Natural killer cell (primary cell): ENCODE data around the gene BMP6. TPM values are rescaled to one million over a fixed set of nuclear protein-coding genes. Genes with fewer than 3 reads are reported as not detected.

Source experiments
- ATAC-seq, 3 donors: fragments of 150-1000 bp in 2 of 3; fragments of 200-7000 bp in 1 of 3; cut with Tn5 transposase; 1 replicate in 1 of 3; 2 replicates in 2 of 3; pipeline ENCODE4 v1.10.0; 2021; ENCODE audit warnings: mild to moderate bottlenecking in 2 of 3, moderate library complexity in 2 of 3
- DNase-seq, 2 donors: peaks; one replicate each; pipeline versions ENCODE4 v3.0.0 to v3.0.0-alpha.2; 2013 to 2021; ENCODE audit warnings: mixed read lengths in 1 of 2
- H3K27ac ChIP-seq: one replicate; pipeline ENCODE4 v1.5.1; 2013; ENCODE audit warnings: mild to moderate bottlenecking, low read length
- H3K27me3 ChIP-seq: one replicate; pipeline ENCODE4 v1.6.1; 2013; ENCODE audit warnings: low read length; ENCODE audit not compliant: control insufficient read depth, insufficient read depth
- H3K36me3 ChIP-seq: one replicate; pipeline ENCODE4 v1.6.1; 2013; ENCODE audit warnings: low read length; ENCODE audit not compliant: control insufficient read depth, insufficient read depth
- H3K4me1 ChIP-seq: one replicate; pipeline ENCODE4 v1.6.1; 2013; ENCODE audit warnings: low read length; ENCODE audit not compliant: control insufficient read depth, insufficient read depth
- H3K4me3 ChIP-seq: one replicate; pipeline ENCODE4 v1.5.1; 2013; ENCODE audit warnings: low read length
- H3K9me3 ChIP-seq: one replicate; pipeline ENCODE4 v1.6.1; 2013; ENCODE audit warnings: low read length; ENCODE audit not compliant: control insufficient read depth, insufficient read depth
- H3K27ac Mint-ChIP-seq, 2 donors: one replicate each; pipeline ENCODE4 v1.8.0; 2022; ENCODE audit warnings: mild to moderate bottlenecking in 2 of 2, mixed read lengths in 2 of 2, moderate library complexity in 1 of 2
- H3K27me3 Mint-ChIP-seq, 2 donors: one replicate each; pipeline ENCODE4 v1.8.0; 2022; ENCODE audit warnings: low read depth in 2 of 2, mixed read lengths in 2 of 2
- H3K36me3 Mint-ChIP-seq: one replicate; pipeline ENCODE4 v1.8.0; 2022; ENCODE audit warnings: mixed read lengths
- H3K4me1 Mint-ChIP-seq, 2 donors: one replicate each; pipeline ENCODE4 v1.8.0; 2022; ENCODE audit warnings: mixed read lengths in 2 of 2
- H3K4me3 Mint-ChIP-seq: one replicate; pipeline ENCODE4 v1.8.0; 2022; ENCODE audit warnings: mild to moderate bottlenecking, moderate library complexity, mixed read lengths
- H3K9me3 Mint-ChIP-seq, 2 donors: one replicate each; pipeline ENCODE4 v1.8.0; 2022; ENCODE audit warnings: mixed read lengths in 2 of 2
- WGBS: methylation state at CpG from one replicate; pipeline ENCODE4 v1.1.7; 2013; ENCODE audit warnings: missing lambda C conversion rate; ENCODE audit not compliant: insufficient coverage; 5-methylcytosine and 5-hydroxymethylcytosine counted together
- intact Hi-C: fragments of 100-400 bp; cut with micrococcal nuclease; formaldehyde crosslinking; loops from one replicate; pipeline ENCODE4 v1.14.2; 2022
- total RNA-seq, 4 donors: library from RNA; stranded (reverse); fragments of 120-200 nt in 1 of 4; gene quantifications; one replicate each; pipeline versions ENCODE4 v1.2.3 to v1.2.4, GENCODE V29; 2013 to 2022
- TF ChIP-seq, protein P1 (sequence below): fragments of 200-600 bp; IDR thresholded peaks from one replicate; pipeline ENCODE4 v1.8.0; 2022; ENCODE audit warnings: antibody characterized with exemption

BMP6 gene
- total RNA-seq, 3 donors from 2014 or later (not counting 1 experiment from before 2014, with no cell fraction given): 0.25 to 2.6 (median 0.73) TPM

DNA sequence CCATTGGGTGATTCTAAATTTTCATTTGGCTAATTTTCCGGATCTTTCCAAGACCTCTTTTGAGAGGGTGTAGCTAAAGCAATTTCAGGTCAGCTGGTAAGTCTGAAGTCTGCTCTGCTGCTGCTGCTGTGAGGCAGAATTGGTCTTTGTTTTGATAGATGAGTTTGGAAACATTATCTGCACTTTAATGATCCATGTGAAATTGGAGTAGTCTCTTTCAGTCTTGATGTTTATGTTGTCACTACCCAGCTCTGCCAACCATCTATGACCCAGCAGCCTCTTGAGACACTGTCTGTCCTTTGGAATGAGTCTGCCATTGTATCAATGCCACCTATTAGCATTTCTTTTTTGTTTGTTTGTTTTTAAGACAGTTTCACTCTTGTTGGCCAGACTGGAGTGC is 140.6 kb downstream of the BMP6 start:
- TF ChIP-seq, protein P1, sequence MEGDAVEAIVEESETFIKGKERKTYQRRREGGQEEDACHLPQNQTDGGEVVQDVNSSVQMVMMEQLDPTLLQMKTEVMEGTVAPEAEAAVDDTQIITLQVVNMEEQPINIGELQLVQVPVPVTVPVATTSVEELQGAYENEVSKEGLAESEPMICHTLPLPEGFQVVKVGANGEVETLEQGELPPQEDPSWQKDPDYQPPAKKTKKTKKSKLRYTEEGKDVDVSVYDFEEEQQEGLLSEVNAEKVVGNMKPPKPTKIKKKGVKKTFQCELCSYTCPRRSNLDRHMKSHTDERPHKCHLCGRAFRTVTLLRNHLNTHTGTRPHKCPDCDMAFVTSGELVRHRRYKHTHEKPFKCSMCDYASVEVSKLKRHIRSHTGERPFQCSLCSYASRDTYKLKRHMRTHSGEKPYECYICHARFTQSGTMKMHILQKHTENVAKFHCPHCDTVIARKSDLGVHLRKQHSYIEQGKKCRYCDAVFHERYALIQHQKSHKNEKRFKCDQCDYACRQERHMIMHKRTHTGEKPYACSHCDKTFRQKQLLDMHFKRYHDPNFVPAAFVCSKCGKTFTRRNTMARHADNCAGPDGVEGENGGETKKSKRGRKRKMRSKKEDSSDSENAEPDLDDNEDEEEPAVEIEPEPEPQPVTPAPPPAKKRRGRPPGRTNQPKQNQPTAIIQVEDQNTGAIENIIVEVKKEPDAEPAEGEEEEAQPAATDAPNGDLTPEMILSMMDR: no peak
- no peaks in the 10 kb centered on the region for H3K9me3 Mint-ChIP-seq
- DNase-seq (no peak), ATAC-seq (no peak)
- no peaks in the 10 kb centered on the region for H3K9me3 ChIP-seq
- H3K27me3 Mint-ChIP-seq: peaks cover 2 to 6% of the 10 kb centered on the region in 2 donors
- H3K27ac ChIP-seq: no peak overlapping the region
- no peaks in the 10 kb centered on the region for H3K4me1 ChIP-seq
- intact Hi-C loops: no loop called here
- H3K36me3 ChIP-seq: no peaks in the 10 kb centered on the region
- H3K4me3 Mint-ChIP-seq: no peak overlapping the region
- 100% methylated on average over 1 of the region's 1 CpG for WGBS
- no peak overlapping the region for H3K27ac Mint-ChIP-seq
- H3K27me3 ChIP-seq: no peaks in the 10 kb centered on the region
- no peak overlapping the region for H3K4me3 ChIP-seq
- no peaks in the 10 kb centered on the region for H3K4me1 Mint-ChIP-seq
- no peaks in the 10 kb centered on the region for H3K36me3 Mint-ChIP-seq

DNA sequence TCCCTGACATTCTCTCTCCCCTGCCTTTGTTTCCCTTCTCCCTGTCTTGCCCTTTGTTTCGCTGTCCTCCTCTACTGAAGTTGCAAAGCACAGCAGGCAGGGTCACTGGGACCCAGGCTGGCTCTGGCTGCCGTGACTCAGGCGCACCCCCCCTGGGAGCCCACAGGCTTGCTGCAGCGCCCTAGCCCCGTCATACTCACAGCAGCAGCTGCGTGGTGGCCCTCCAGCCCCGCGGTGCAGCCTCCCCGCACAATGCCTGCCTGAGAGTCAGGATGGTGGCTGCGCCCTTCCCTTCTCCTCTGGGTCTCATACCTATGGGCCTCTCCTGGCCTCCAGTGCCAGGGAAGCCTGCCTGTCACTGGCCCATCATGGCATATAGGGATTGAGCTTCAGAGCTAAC is 143.0 kb downstream of the BMP6 start:
- H3K4me1 Mint-ChIP-seq: no peaks in the 10 kb centered on the region
- Histone ChIP-seq H3K36me3 (no peaks in the 10 kb centered on the region), H3K27ac (no peak overlapping the region), H3K9me3 (peaks cover 3% of the 10 kb centered on the region), H3K4me1 (no peaks in the 10 kb centered on the region), H3K4me3 (no peak overlapping the region), H3K27me3 (no peaks in the 10 kb centered on the region)
- intact Hi-C loops: no loop called here
- TF ChIP-seq, protein P1: no peak
- H3K27me3 Mint-ChIP-seq: peaks cover 2 to 6% of the 10 kb centered on the region in 2 donors
- DNase-seq (no peak), ATAC-seq (no peak)
- no peak overlapping the region for H3K4me3 Mint-ChIP-seq
- no peak overlapping the region for H3K27ac Mint-ChIP-seq
- no peaks in the 10 kb centered on the region for H3K36me3 Mint-ChIP-seq
- no peaks in the 10 kb centered on the region for H3K9me3 Mint-ChIP-seq
- WGBS: 94% methylated on average over 10 of the region's 10 CpGs

DNA sequence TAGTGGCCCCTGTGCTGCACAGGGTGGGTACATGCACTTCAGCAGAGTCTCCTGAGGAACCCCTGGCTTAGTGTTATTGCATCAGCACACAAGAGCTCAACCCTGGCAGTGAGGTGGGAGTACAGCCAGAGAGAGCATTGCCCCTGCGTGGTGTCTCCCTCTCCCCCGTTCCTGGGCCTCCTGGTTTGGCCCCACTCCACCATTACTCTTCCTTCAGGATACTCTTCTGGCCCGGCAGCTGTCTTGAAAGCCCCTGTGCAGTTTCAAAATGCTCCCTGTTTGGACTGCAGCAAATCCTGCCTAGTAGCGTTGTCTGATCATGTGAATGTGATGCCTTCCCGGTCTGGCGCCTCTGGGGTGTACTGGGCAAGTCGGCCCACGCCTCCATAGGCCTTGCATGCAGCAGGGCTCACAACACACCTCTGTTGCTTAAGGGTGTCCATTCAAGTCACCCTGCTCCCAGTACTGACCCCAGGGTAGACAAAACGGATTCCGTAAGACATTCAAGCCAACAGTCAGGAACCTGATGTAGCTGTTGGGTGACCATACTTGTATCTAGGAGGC is 152.6 kb downstream of the BMP6 start:
- 96% methylated on average over 10 of the region's 10 CpGs for WGBS
- intact Hi-C loops: no loop called here
- no peaks in the 10 kb centered on the region for H3K4me1 Mint-ChIP-seq
- no peaks in the 10 kb centered on the region for H3K9me3 ChIP-seq
- H3K9me3 Mint-ChIP-seq: no peaks in the 10 kb centered on the region
- TF ChIP-seq, protein P1: no peak
- no peak overlapping the region for H3K4me3 ChIP-seq
- no peaks in the 10 kb centered on the region for H3K27me3 ChIP-seq
- H3K27ac Mint-ChIP-seq: no peak overlapping the region
- H3K36me3 ChIP-seq: peaks cover 17% of the 10 kb centered on the region
- no peaks in the 10 kb centered on the region for H3K4me1 ChIP-seq
- no peak overlapping the region for H3K27ac ChIP-seq
- DNase-seq (no peak), ATAC-seq (no peak)
- peaks cover 12% of the 10 kb centered on the region for H3K36me3 Mint-ChIP-seq
- no peak overlapping the region for H3K4me3 Mint-ChIP-seq
- H3K27me3 Mint-ChIP-seq: no peaks in the 10 kb centered on the region

DNA sequence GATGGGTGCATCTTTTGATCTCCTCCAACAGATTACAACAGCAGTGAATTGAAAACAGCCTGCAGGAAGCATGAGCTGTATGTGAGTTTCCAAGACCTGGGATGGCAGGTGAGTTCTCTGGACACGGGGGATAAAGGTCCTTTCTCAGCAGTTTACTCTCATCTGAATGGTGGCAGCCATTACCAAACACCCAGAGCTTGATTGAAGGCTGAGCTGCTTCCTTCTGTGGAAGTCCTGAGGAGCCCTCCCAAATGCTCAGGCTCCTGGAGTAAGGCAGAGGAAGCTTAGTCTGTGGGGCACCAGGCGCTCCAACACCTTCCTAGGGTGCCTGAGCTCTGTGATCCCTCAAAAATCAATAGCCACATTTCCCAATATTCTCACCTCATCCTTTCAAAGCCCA is 153.1 kb downstream of the BMP6 start:
- TF ChIP-seq, protein P1: no peak
- Histone ChIP-seq H3K4me1 (no peaks in the 10 kb centered on the region), H3K27ac (no peak overlapping the region), H3K4me3 (no peak overlapping the region), H3K27me3 (no peaks in the 10 kb centered on the region), H3K36me3 (peaks cover 22% of the 10 kb centered on the region), H3K9me3 (no peaks in the 10 kb centered on the region)
- WGBS: 92% methylated on average over 1 of the region's 2 CpGs
- intact Hi-C loops: no loop called here
- ATAC-seq: no peak
- DNase-seq: no peak
- Mint-ChIP-seq H3K4me1 (no peaks in the 10 kb centered on the region), H3K36me3 (peaks cover 16% of the 10 kb centered on the region), H3K27ac (no peak overlapping the region), H3K4me3 (no peak overlapping the region), H3K27me3 (no peaks in the 10 kb centered on the region), H3K9me3 (no peaks in the 10 kb centered on the region)
